ENCODE measurements around the gene ELAVL2. TPM values are rescaled to one million over a fixed set of nuclear protein-coding genes. Genes with fewer than 3 reads are reported as not detected.

Gene ELAVL2
- total and polyA plus RNA-seq, 2 of the 4 experiments (the other 2 are of a cell fraction): 0.36 TPM; not detected in 1

DNA sequence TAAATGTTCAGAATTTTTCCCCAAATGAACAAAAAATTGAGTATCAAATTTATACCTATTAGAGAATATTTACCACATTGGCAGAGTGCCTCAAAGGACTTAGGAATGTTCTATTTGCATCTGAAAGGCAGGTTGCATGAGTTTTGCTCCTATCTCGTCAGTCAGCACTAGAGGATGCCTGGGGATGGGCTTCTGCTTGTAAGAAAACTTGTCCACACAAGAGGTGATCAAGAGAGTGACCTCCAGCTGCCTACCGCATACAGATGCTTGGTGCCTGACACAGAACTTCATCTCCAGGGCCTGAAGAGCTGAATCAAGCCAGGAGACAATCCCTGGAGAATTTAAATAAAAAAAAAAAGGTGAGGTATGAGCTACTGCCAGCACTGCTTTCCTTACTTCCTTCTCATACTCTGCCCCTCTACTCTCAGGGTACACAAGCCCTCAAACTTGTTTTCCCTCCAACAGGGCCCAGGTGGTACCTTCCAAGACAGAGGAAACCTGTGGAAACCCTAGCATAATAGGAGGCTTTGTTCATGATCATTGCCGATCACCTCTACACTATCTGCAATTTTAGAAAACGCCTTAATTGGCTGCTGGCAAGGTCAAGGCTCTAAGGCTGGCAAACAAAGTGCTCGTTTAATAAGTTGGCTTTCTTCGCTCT, 166.6 kb downstream of the ELAVL2 start:
- dilution Hi-C loops (cut with HindIII; ENCODE audit: low sequenced_read_pairs, unreplicated experiment) (no loop called here), intact Hi-C loops (cut with micrococcal nuclease) (no loop called here), in situ Hi-C loops (cut with MboI; ENCODE audit: low sequenced_read_pairs) (no loop called here)
- Histone ChIP-seq H2AFZ (replicated peaks; ENCODE audit: low read length, poor library complexity) (no peak overlapping the region), H3K79me1 (ENCODE audit: low read depth in 1 of 2, low read length in 2 of 2) (no peaks in the 10 kb centered on the region), H3K9ac (ENCODE audit: low read depth, low read length) (no peak overlapping the region), H3K27me3 (ENCODE audit: control insufficient read depth, insufficient read depth, low read length) (no peaks in the 10 kb centered on the region), H3K4ac (ENCODE audit: low read depth, low read length) (no peak overlapping the region), H3K14ac (replicated peaks; ENCODE audit: low read depth, low read length) (no peak overlapping the region), H4K20me1 (ENCODE audit: insufficient read depth, low read length) (no peaks in the 10 kb centered on the region), H4K91ac (ENCODE audit: insufficient read depth, low read depth, low read length) (no peak overlapping the region), H3K23ac (ENCODE audit: low read depth, low read length) (no peak overlapping the region), H2AK9ac (replicated peaks; ENCODE audit: low read depth, low read length, poor library complexity) (no peak overlapping the region), H3K9me1 (ENCODE audit: insufficient read depth, low read length) (no peaks in the 10 kb centered on the region), H3K56ac (ENCODE audit: extremely low read depth, insufficient read depth, low read length) (no peak overlapping the region), H4K5ac (ENCODE audit: low read depth, low read length) (no peak overlapping the region), H3K27ac (ENCODE audit: insufficient read depth, low read length) (no peak overlapping the region), H3K9me3 (ENCODE audit: control insufficient read depth, insufficient read depth, low read length) (peaks cover 16% of the 10 kb centered on the region; the same call in 1 of the 2 replicates), H3K36me3 (ENCODE audit: control insufficient read depth, insufficient read depth, low read length) (no peaks in the 10 kb centered on the region), H4K8ac (ENCODE audit: low read depth in 2 of 2, low read length in 2 of 2) (no peak overlapping the region), H3K4me3 (ENCODE audit: insufficient read depth, low read depth, low read length) (no peak overlapping the region), H3K18ac (ENCODE audit: low read depth, low read length) (no peak overlapping the region), H2BK120ac (ENCODE audit: low read depth, low read length) (no peak overlapping the region), H2AK5ac (ENCODE audit: low read depth, low read length) (no peak overlapping the region), H2BK20ac (ENCODE audit: low read depth, low read length) (no peak overlapping the region), H2BK15ac (ENCODE audit: low read depth, low read length) (no peak overlapping the region), H3K4me2 (ENCODE audit: low read depth, low read length) (no peak overlapping the region), H2BK5ac (ENCODE audit: low read depth, low read length, poor library complexity, severe bottlenecking) (no peak overlapping the region), H3K4me1 (ENCODE audit: control insufficient read depth, insufficient read depth, low read length) (no peaks in the 10 kb centered on the region)
- ChIA-PET CTCF (no interaction called here), POLR2A (ENCODE audit: unreplicated experiment) (no interaction called here)
- no TSS peak for BruUV-seq (replicated peaks)
- no peak for DNase-seq
- no peak for TF ChIP-seq POLR2A (IDR thresholded peaks at IDR 0.05; ENCODE audit: low read depth, low read length)
- TF ChIP-seq RCOR1 (IDR thresholded peaks at IDR 0.05; ENCODE audit: insufficient replicate concordance, low read length): no peak
- TF ChIP-seq, protein P1, sequence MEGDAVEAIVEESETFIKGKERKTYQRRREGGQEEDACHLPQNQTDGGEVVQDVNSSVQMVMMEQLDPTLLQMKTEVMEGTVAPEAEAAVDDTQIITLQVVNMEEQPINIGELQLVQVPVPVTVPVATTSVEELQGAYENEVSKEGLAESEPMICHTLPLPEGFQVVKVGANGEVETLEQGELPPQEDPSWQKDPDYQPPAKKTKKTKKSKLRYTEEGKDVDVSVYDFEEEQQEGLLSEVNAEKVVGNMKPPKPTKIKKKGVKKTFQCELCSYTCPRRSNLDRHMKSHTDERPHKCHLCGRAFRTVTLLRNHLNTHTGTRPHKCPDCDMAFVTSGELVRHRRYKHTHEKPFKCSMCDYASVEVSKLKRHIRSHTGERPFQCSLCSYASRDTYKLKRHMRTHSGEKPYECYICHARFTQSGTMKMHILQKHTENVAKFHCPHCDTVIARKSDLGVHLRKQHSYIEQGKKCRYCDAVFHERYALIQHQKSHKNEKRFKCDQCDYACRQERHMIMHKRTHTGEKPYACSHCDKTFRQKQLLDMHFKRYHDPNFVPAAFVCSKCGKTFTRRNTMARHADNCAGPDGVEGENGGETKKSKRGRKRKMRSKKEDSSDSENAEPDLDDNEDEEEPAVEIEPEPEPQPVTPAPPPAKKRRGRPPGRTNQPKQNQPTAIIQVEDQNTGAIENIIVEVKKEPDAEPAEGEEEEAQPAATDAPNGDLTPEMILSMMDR (conservative IDR thresholded peaks at IDR 0.05; ENCODE audit: low read depth, low read length): no peak
- TF ChIP-seq CEBPB (IDR thresholded peaks at IDR 0.05; ENCODE audit: low read depth, low read length): no peak
- TF ChIP-seq, protein P2, sequence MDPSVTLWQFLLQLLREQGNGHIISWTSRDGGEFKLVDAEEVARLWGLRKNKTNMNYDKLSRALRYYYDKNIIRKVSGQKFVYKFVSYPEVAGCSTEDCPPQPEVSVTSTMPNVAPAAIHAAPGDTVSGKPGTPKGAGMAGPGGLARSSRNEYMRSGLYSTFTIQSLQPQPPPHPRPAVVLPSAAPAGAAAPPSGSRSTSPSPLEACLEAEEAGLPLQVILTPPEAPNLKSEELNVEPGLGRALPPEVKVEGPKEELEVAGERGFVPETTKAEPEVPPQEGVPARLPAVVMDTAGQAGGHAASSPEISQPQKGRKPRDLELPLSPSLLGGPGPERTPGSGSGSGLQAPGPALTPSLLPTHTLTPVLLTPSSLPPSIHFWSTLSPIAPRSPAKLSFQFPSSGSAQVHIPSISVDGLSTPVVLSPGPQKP (IDR thresholded peaks at IDR 0.05; ENCODE audit: borderline replicate concordance, low read depth, low read length): no peak
- no peak for TF ChIP-seq BHLHE40 (IDR thresholded peaks at IDR 0.05; ENCODE audit: low read depth, low read length)
- no peak for TF ChIP-seq FOS (IDR thresholded peaks at IDR 0.05; ENCODE audit: low read depth, low read length)
- TF ChIP-seq NFE2L2 (IDR thresholded peaks at IDR 0.05; ENCODE audit: low read depth, low read length): no peak
- TF ChIP-seq SMC3 (IDR thresholded peaks at IDR 0.05; ENCODE audit: low read depth, low read length): no peak
- no peak for TF ChIP-seq MAFK (IDR thresholded peaks at IDR 0.05; ENCODE audit: low read depth, low read length)
- TF ChIP-seq MAZ (IDR thresholded peaks at IDR 0.05; ENCODE audit: borderline replicate concordance, low read depth, low read length): no peak
- TF ChIP-seq RFX5 (IDR thresholded peaks at IDR 0.05; ENCODE audit: low read depth, low read length): no peak
- TF ChIP-seq, protein P3, sequence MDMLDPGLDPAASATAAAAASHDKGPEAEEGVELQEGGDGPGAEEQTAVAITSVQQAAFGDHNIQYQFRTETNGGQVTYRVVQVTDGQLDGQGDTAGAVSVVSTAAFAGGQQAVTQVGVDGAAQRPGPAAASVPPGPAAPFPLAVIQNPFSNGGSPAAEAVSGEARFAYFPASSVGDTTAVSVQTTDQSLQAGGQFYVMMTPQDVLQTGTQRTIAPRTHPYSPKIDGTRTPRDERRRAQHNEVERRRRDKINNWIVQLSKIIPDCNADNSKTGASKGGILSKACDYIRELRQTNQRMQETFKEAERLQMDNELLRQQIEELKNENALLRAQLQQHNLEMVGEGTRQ (IDR thresholded peaks at IDR 0.05; ENCODE audit: low read depth, low read length): no peak
- no peak for TF ChIP-seq MXI1 (IDR thresholded peaks at IDR 0.05; ENCODE audit: borderline replicate concordance, low read depth, low read length)
- ATAC-seq (ENCODE audit: low read depth): no peak
- 0% methylated on average over 2 of the region's 6 CpGs; no CpG with 5 or more reads in 1 of the 2 experiments for WGBS, 2 experiments (ENCODE audit: extremely low coverage in 2 of 2, insufficient read length in 1 of 2)
